K562 (cell line): ENCODE data around the gene AVPR1B. TPM values are rescaled to one million over a fixed set of nuclear protein-coding genes. Genes with fewer than 3 reads are reported as not detected.
A peak's percentile ranks its signal among the peaks of the same experiment; 100 is the strongest.

ENCODE experiments used
- ATAC-seq: fragments of 200-7000 bp; cut with Tn5 transposase; 3 replicates; pipeline ENCODE4 v1.9.1; 2020; ENCODE audit warnings: moderate library complexity
- BruUV-seq: library from RNA; stranded (reverse); fragments of 400-500 nt; replicated peaks from 2 replicates; lab custom pipeline; 2021; lab: Mats Ljungman, UMichigan
- CTCF ChIA-PET: fragments of 300-600 bp; formaldehyde crosslinking; extraction: SDS; loops from one replicate; lab custom pipeline; 2021; ENCODE audit warnings: low intra/inter-chr PET ratio; lab: Yijun Ruan, JAX
- POLR2A ChIA-PET: fragments of 300-600, 350-650 bp; sonication (Branson Sonifier 250); formaldehyde crosslinking; extraction: SDS; loops from one replicate; lab custom pipeline; 2021; ENCODE audit warnings: antibody characterized with exemption, inconsistent platforms; lab: Yijun Ruan, JAX
- DNase-seq, 4 experiments: peaks; one replicate each; pipeline versions ENCODE4 v3.0.0 to v3.0.0-alpha.2; 2011 to 2018; ENCODE audit warnings: low spot score in 3 of 4, mixed read lengths in 3 of 4; ENCODE audit errors: extremely low read depth in 1 of 4
- FAIRE-seq: peaks from 2 replicates; lab custom pipeline; 2011; peaks lifted over from hg19 to GRCh38; lab: Jason Lieb, UNC
- H2AFZ ChIP-seq: 2 replicates; pipeline ENCODE4 v1.6.0; 2011; ENCODE audit warnings: low read depth, low read length, control low read depth, inconsistent platforms
- H3K27ac ChIP-seq: fragments of 200-600 bp; 3 replicates; pipeline ENCODE4 v1.8.0; 2011; ENCODE audit warnings: low read depth, mild to moderate bottlenecking, control low read depth, inconsistent platforms, low read length, moderate library complexity, mixed read lengths; ENCODE audit errors: extremely low read depth
- H3K27me3 ChIP-seq, 2 experiments: fragments of 300-600 bp in 1 of 2; 2 replicates in 1 of 2; 3 replicates in 1 of 2; pipeline versions ENCODE4 v1.6.0 to v1.8.0; 2011; ENCODE audit warnings: inconsistent platforms in 2 of 2, low read length in 2 of 2, mild to moderate bottlenecking in 1 of 2, mixed read lengths in 1 of 2, moderate library complexity in 1 of 2; ENCODE audit not compliant: control insufficient read depth in 2 of 2, insufficient read depth in 2 of 2
- H3K36me3 ChIP-seq: fragments of 300-600 bp; 3 replicates; pipeline ENCODE4 v1.8.0; 2011; ENCODE audit warnings: mild to moderate bottlenecking, low read length, inconsistent platforms; ENCODE audit not compliant: control insufficient read depth, insufficient read depth
- H3K4me1 ChIP-seq, 2 experiments: fragments of 200-600 bp in 1 of 2; replicated peaks in 1 of 2; 2 replicates in 1 of 2; 3 replicates in 1 of 2; pipeline versions ENCODE4 v1.5.1 to v1.8.0; 2011; ENCODE audit warnings: inconsistent platforms in 2 of 2, low read length in 2 of 2, mild to moderate bottlenecking in 1 of 2, mixed read lengths in 1 of 2, moderate library complexity in 1 of 2; ENCODE audit not compliant: control insufficient read depth in 2 of 2, insufficient read depth in 2 of 2
- H3K4me2 ChIP-seq: 2 replicates; pipeline ENCODE4 v1.6.1; 2011; ENCODE audit warnings: low read length, control low read depth, inconsistent platforms, mixed read lengths; ENCODE audit not compliant: insufficient read depth
- H3K4me3 ChIP-seq: fragments of 200-600 bp; sonication (generic), shearing (Covaris generic); 2 replicates; pipeline ENCODE4 v1.5.1; 2016; ENCODE audit warnings: control low read depth, inconsistent platforms
- H3K79me2 ChIP-seq: fragments of 200-600 bp; 3 replicates; pipeline ENCODE4 v1.8.0; 2011; ENCODE audit warnings: low read length, inconsistent platforms; ENCODE audit not compliant: control insufficient read depth, insufficient read depth
- H3K9ac ChIP-seq, 2 experiments: 2 replicates each; pipeline versions ENCODE4 v1.6.0 to v1.6.1; 2011; ENCODE audit warnings: low read depth in 2 of 2, low read length in 2 of 2, control low read depth in 1 of 2, inconsistent platforms in 1 of 2, mild to moderate bottlenecking in 1 of 2, mixed read lengths in 1 of 2; ENCODE audit not compliant: insufficient read depth in 1 of 2
- H3K9me1 ChIP-seq: one replicate; pipeline ENCODE4 v1.6.0; 2011; ENCODE audit warnings: inconsistent platforms, mild to moderate bottlenecking, low read length, moderate library complexity; ENCODE audit not compliant: control insufficient read depth, insufficient read depth
- H3K9me3 ChIP-seq: replicated peaks from 2 replicates; pipeline ENCODE4 v1.5.1; 2011; ENCODE audit warnings: low read depth, low read length, inconsistent platforms; ENCODE audit not compliant: control insufficient read depth, insufficient read depth
- H4K20me1 ChIP-seq: replicated peaks from 2 replicates; pipeline ENCODE4 v1.6.1; 2011; ENCODE audit warnings: low read length, inconsistent platforms, mixed read lengths; ENCODE audit not compliant: control insufficient read depth, insufficient read depth
- CEBPG ChIP-seq, 3 experiments: fragments of 200-800 bp in 1 of 3; sonication (Bioruptor generic) in 1 of 3; sonication (generic) in 1 of 3; formaldehyde crosslinking in 1 of 3; IDR thresholded peaks in 2 of 3; conservative IDR thresholded peaks in 1 of 3; 2 replicates each; pipeline versions ENCODE4 v1.6.1 to v1.8.0; 2016 to 2022; ENCODE audit warnings: missing compliant biosample characterization in 2 of 3, missing genetic modification characterization in 2 of 3, mild to moderate bottlenecking in 1 of 3, missing genetic modification reagents in 1 of 3
- NELFE ChIP-seq: IDR thresholded peaks from 2 replicates; pipeline ENCODE4 v1.6.1; 2011; ENCODE audit warnings: mild to moderate bottlenecking; ENCODE audit not compliant: insufficient read depth, insufficient read length
- WGBS: fragments of 100-300 bp; shearing (Covaris generic); methylation state at CpG from one replicate; pipeline ENCODE4 v1.1.6; 2016; ENCODE audit warnings: low coverage, mixed read lengths; ENCODE audit not compliant: insufficient coverage; ENCODE audit errors: missing lambda C conversion rate; 5-methylcytosine and 5-hydroxymethylcytosine counted together
- in situ Hi-C: fragments of 300-500 bp; cut with MboI; formaldehyde crosslinking; loops from 4 replicates; pipeline ENCODE4 v1.15.0; 2018; ENCODE audit warnings: inconsistent platforms, mixed read lengths
- intact Hi-C: fragments of 100-400 bp; cut with micrococcal nuclease; formaldehyde crosslinking; loops from 2 replicates; pipeline ENCODE4 v1.14.2; 2022
- polyA plus RNA-seq, 8 experiments: library from polyadenylated mRNA; depleted of rRNA in 4 of 8; stranded (reverse) in 5 of 8; unstranded in 3 of 8; fragments of >200 nt; fragmentation: Nextera tagmentation in 2 of 8; fragmentation: Illumina TruSeq in 1 of 8; extraction: Ambion mirVana in 2 of 8; extraction: Trizol in 1 of 8; gene quantifications; 2 replicates each; pipeline versions ENCODE4 v1.2.1 to v1.2.3, GENCODE V29; 2011 to 2014; ENCODE audit warnings: inconsistent platforms in 1 of 8, missing spikeins in 1 of 8
- total RNA-seq, 7 experiments: library from RNA; depleted of rRNA in 6 of 7; stranded (reverse); fragments of >200 nt in 6 of 7; fragmentation: Illumina TruSeq in 2 of 7; extraction: Trizol in 2 of 7; gene quantifications; 2 replicates each; pipeline versions ENCODE4 v1.2.1 to v1.2.3, GENCODE V29; 2011 to 2021; ENCODE audit warnings: low replicate concordance in 1 of 7

AVPR1B gene
- total and polyA plus RNA-seq, 9 of the 15 experiments (the other 6 are each of a cell fraction or from before 2014, with no cell fraction given) = not detected

DNA sequence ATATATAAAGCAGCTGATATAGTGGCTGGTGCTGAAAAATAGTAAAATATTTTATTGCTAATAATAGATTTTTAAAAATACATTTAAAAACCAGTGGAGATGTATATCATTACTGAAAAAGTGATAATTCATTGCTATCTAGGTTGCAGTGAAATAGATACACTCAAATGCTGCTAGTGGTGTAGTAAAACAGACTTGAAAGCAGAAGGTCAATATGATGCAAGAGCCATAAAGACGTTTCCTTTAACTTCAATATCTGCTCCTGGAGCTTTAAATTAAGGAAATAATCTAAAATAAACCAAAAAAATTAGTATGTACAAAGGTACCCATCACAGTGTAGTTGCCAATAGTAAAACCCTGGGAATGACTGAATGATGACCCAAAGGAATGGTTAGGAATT is 38.1 kb downstream of the AVPR1B start:
- peaks cover 0 to 8% of the 10 kb centered on the region in 2 experiments; a peak in 2 of 5 replicates for H3K4me1 ChIP-seq
- no peaks in the 10 kb centered on the region for H4K20me1 ChIP-seq
- H3K9me3 ChIP-seq = no peaks in the 10 kb centered on the region
- no peaks in the 10 kb centered on the region for H3K79me2 ChIP-seq
- no peaks in the 10 kb centered on the region for H3K36me3 ChIP-seq
- 0% methylated on average over 1 of the region's 1 CpG for WGBS
- no peak overlapping the region for H2AFZ ChIP-seq
- ATAC-seq (no peak), DNase-seq (no peak), FAIRE-seq (no peak)
- no peak for TF ChIP-seq NELFE
- no peak for TF ChIP-seq CEBPG (CRISPR knock-in tag; IDR thresholded peaks at IDR 0.05)
- TF ChIP-seq CEBPG (tag; conservative IDR thresholded peaks at IDR 0.05 in 1 of 2, IDR thresholded peaks at IDR 0.05 in 1 of 2) = peak in 1 of 2 experiments; percentile 84; a peak in 2 of 4 replicates
- POLR2A ChIA-PET = interaction anchor here (0.5 to 1.2 kb wide), 2 partner anchors 10 to 22 kb away, joined by 4 read pairs; no protein-coding TSS in a partner anchor
- CTCF ChIA-PET = no interaction called here
- no peak overlapping the region for H3K4me3 ChIP-seq
- H3K27me3 ChIP-seq = peaks cover 21 to 43% of the 10 kb centered on the region in 2 experiments
- no TSS peak for BruUV-seq
- H3K27ac ChIP-seq = no peak overlapping the region
- in situ Hi-C loops = no loop called here
- intact Hi-C loops = no loop called here
- no peaks in the 10 kb centered on the region for H3K9me1 ChIP-seq
- H3K4me2 ChIP-seq = no peak overlapping the region
- no peak overlapping the region for H3K9ac ChIP-seq
